ENCODE measurements around the gene PRR5L. TPM values are rescaled to one million over a fixed set of nuclear protein-coding genes. Genes with fewer than 3 reads are reported as not detected.

PRR5L gene
- total RNA-seq, 1 donor from 2014 or later = 1.5 TPM

Other genes starting within 250 kb of the PRR5L start
- gene COMMD9, start 6.9 kb upstream of the PRR5L start, total RNA-seq = 56.2 TPM
- 11.1 TPM for gene TRAF6, start 214.0 kb downstream of the PRR5L start, total RNA-seq

All from Right ventricle myocardium superior (tissue), 1 donor.